Endothelial cell of umbilical vein (primary cell): Measurements from ENCODE around the gene KIF19. TPM values are rescaled to one million over a fixed set of nuclear protein-coding genes. Genes with fewer than 3 reads are reported as not detected.

ENCODE experiments used
- BruUV-seq: library from RNA; stranded (reverse); fragments of 400-500 nt; replicated peaks from 2 replicates; lab custom pipeline; 2021; lab: Mats Ljungman, UMichigan
- CTCF ChIA-PET: fragments of 300-600, 350-600 bp; sonication (Branson Sonifier 250); formaldehyde crosslinking; loops from one replicate; lab custom pipeline; 2021; ENCODE audit warnings: antibody characterized with exemption, inconsistent platforms; lab: Charles Lee
- POLR2A ChIA-PET: fragments of 300-600, 350-600 bp; sonication (Branson Sonifier 250); formaldehyde crosslinking; loops from one replicate; lab custom pipeline; 2021; ENCODE audit warnings: antibody characterized with exemption, inconsistent platforms; lab: Charles Lee
- DNase-seq: peaks from one replicate; pipeline ENCODE4 v3.0.0-alpha.2; 2011; ENCODE audit warnings: low read depth, low spot score
- FAIRE-seq: peaks from 2 replicates; lab custom pipeline; 2011; peaks lifted over from hg19 to GRCh38; lab: Jason Lieb, UNC
- H2AFZ ChIP-seq: 2 replicates; pipeline ENCODE4 v1.6.0; 2012; ENCODE audit warnings: low read depth, low read length, control low read depth, inconsistent platforms
- H3K27ac ChIP-seq: 2 replicates; pipeline ENCODE4 v1.5.1; 2011; ENCODE audit warnings: low read depth, mild to moderate bottlenecking, control low read depth, low read length, moderate library complexity; ENCODE audit not compliant: insufficient read depth
- H3K27me3 ChIP-seq, 2 experiments: 2 replicates each; pipeline versions ENCODE4 v1.6.0 to v1.6.1; 2011; ENCODE audit warnings: low read length in 2 of 2, mixed read lengths in 1 of 2; ENCODE audit not compliant: control insufficient read depth in 2 of 2, insufficient read depth in 2 of 2
- H3K36me3 ChIP-seq, 2 experiments: 2 replicates in 1 of 2; 3 replicates in 1 of 2; pipeline ENCODE4 v1.5.1; 2011; ENCODE audit warnings: low read length in 2 of 2, mild to moderate bottlenecking in 1 of 2, moderate library complexity in 1 of 2; ENCODE audit not compliant: control insufficient read depth in 2 of 2, insufficient read depth in 2 of 2; ENCODE audit errors: extremely low read depth in 1 of 2
- H3K4me1 ChIP-seq: 3 replicates; pipeline ENCODE4 v1.5.1; 2011; ENCODE audit warnings: mild to moderate bottlenecking, low read length; ENCODE audit not compliant: control insufficient read depth, insufficient read depth; ENCODE audit errors: extremely low read depth
- H3K4me2 ChIP-seq: 2 replicates; pipeline ENCODE4 v1.6.1; 2011; ENCODE audit warnings: low read length, control low read depth, mixed read lengths; ENCODE audit not compliant: insufficient read depth
- H3K4me3 ChIP-seq, 3 experiments: fragments of 200-600 bp in 1 of 3; sonication (generic), shearing (Covaris generic) in 1 of 3; replicated peaks in 1 of 3; 2 replicates each; pipeline ENCODE4 v1.5.1; 2011 to 2016; ENCODE audit warnings: control low read depth in 3 of 3, low read length in 3 of 3, mild to moderate bottlenecking in 2 of 3, inconsistent platforms in 1 of 3, low read depth in 1 of 3, moderate library complexity in 1 of 3; ENCODE audit not compliant: insufficient read depth in 1 of 3
- H3K79me2 ChIP-seq: 2 replicates; pipeline ENCODE4 v1.6.0; 2012; ENCODE audit warnings: low read length, inconsistent platforms; ENCODE audit not compliant: control insufficient read depth, insufficient read depth
- H3K9ac ChIP-seq: replicated peaks from 2 replicates; pipeline ENCODE3; 2011; ENCODE audit warnings: low read length, control low read depth; ENCODE audit not compliant: insufficient read depth; ENCODE audit errors: extremely low read depth
- H3K9me1 ChIP-seq: replicated peaks from 3 replicates; pipeline ENCODE4 v1.6.0; 2011; ENCODE audit warnings: mild to moderate bottlenecking, low read length; ENCODE audit not compliant: control insufficient read depth, insufficient read depth; ENCODE audit errors: extremely low read depth
- H3K9me3 ChIP-seq: replicated peaks from 2 replicates; pipeline ENCODE4 v1.5.1; 2012; ENCODE audit warnings: low read length, inconsistent platforms; ENCODE audit not compliant: control insufficient read depth, insufficient read depth
- H4K20me1 ChIP-seq: replicated peaks from 2 replicates; pipeline ENCODE3; 2011; ENCODE audit warnings: mild to moderate bottlenecking, low read length; ENCODE audit not compliant: control insufficient read depth, insufficient read depth; ENCODE audit errors: extremely low read depth
- EZH2 ChIP-seq: IDR thresholded peaks from 2 replicates; pipeline ENCODE4 v1.6.1; 2012; ENCODE audit warnings: borderline replicate concordance, low read depth, mild to moderate bottlenecking, moderate library complexity, low read length, inconsistent platforms; ENCODE audit not compliant: severe bottlenecking
- FOS ChIP-seq: IDR thresholded peaks from 2 replicates; pipeline ENCODE4 v1.6.1; 2011; ENCODE audit warnings: mild to moderate bottlenecking, low read length, moderate library complexity, borderline replicate concordance; ENCODE audit not compliant: insufficient read depth
- GATA2 ChIP-seq: IDR thresholded peaks from 2 replicates; pipeline ENCODE4 v1.7.0; 2011; ENCODE audit warnings: low read depth, mild to moderate bottlenecking, moderate library complexity, mixed read lengths, low read length; ENCODE audit not compliant: insufficient read length, insufficient read depth
- JUN ChIP-seq: IDR thresholded peaks from 2 replicates; pipeline ENCODE4 v1.6.1; 2011; ENCODE audit warnings: borderline replicate concordance, low read depth; ENCODE audit not compliant: insufficient read length, insufficient read depth
- MYC ChIP-seq: IDR thresholded peaks from one replicate; pipeline ENCODE4 v1.6.1; 2011; ENCODE audit warnings: mild to moderate bottlenecking, low read depth, low read length
- POLR2A ChIP-seq: IDR thresholded peaks from 2 replicates; pipeline ENCODE4 v1.6.1; 2012; ENCODE audit warnings: low read depth, mild to moderate bottlenecking, control low read depth, low read length
- POLR2AphosphoS5 ChIP-seq: IDR thresholded peaks from 2 replicates; pipeline ENCODE4 v1.6.1; 2012; ENCODE audit warnings: low read depth, mild to moderate bottlenecking, control low read depth, low read length, moderate library complexity; ENCODE audit not compliant: insufficient read depth
- dilution Hi-C: fragments of 300-500 bp; cut with MboI; formaldehyde crosslinking; loops from one replicate; pipeline ENCODE4 v1.15.0; 2019; ENCODE audit warnings: low sequenced_read_pairs; ENCODE audit not compliant: extremely low pct_ligation_motif_present
- intact Hi-C: fragments of 100-400 bp; cut with micrococcal nuclease; formaldehyde crosslinking; loops from one replicate; pipeline ENCODE4 v1.10.0; 2022
- polyA plus RNA-seq, 4 experiments: library from polyadenylated mRNA; depleted of rRNA in 3 of 4; stranded (reverse) in 3 of 4; unstranded in 1 of 4; fragments of >200 nt; gene quantifications; 2 replicates each; pipeline versions ENCODE4 v1.2.1 to v1.2.3, GENCODE V29; 2011 to 2012; ENCODE audit warnings: missing spikeins in 1 of 4
- total RNA-seq: library from RNA; stranded (reverse); gene quantifications from 2 replicates; pipeline ENCODE4 v1.2.3, GENCODE V29; 2021
- TF ChIP-seq, protein P1 (sequence below), 2 donors: IDR thresholded peaks; 1 replicate in 1 of 2; 2 replicates in 1 of 2; pipeline ENCODE4 v1.5.1; 2011; ENCODE audit warnings: low read length in 2 of 2, mild to moderate bottlenecking in 2 of 2, moderate library complexity in 2 of 2, control low read depth in 1 of 2, inconsistent platforms in 1 of 2, low read depth in 1 of 2; ENCODE audit not compliant: insufficient read depth in 1 of 2; ENCODE audit errors: extremely low read depth in 1 of 2
- TF ChIP-seq, protein P2 (sequence below): IDR thresholded peaks from 2 replicates; pipeline ENCODE4 v1.6.1; 2011; ENCODE audit not compliant: insufficient read depth, insufficient read length

KIF19 gene
- total and polyA plus RNA-seq, 2 donors (not counting 3 experiments of a cell fraction or from before 2014, with no cell fraction given) = 0.10 to 0.84 TPM

DNA sequence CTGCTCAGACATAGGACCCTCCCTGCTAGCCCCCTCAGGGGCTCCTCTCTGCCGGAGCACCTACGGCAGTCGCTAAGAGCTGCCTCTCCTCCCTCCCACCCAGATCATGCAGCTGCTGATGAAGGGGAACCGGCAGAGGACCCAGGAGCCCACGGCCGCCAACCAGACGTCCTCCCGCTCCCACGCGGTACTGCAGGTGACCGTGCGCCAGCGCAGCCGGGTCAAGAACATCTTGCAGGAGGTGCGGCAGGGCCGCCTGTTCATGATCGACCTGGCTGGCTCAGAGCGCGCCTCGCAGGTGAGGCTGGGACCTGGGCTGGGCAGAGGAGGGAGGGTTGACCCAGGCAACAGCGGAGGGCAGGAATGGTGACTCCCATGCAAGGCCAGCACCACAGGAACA, 18.6 kb downstream of the KIF19 start:
- ChIA-PET POLR2A (no interaction called here), CTCF (no interaction called here)
- Histone ChIP-seq H3K27me3 (no peaks in the 10 kb centered on the region), H3K27ac (no peak overlapping the region), H3K4me3 (no peak overlapping the region), H3K4me2 (no peak overlapping the region), H3K9me3 (no peaks in the 10 kb centered on the region), H3K36me3 (no peaks in the 10 kb centered on the region), H3K4me1 (peaks cover 10% of the 10 kb centered on the region), H3K9ac (no peak overlapping the region), H3K9me1 (no peaks in the 10 kb centered on the region), H2AFZ (no peak overlapping the region), H3K79me2 (no peaks in the 10 kb centered on the region), H4K20me1 (no peaks in the 10 kb centered on the region)
- intact Hi-C loops (no loop called here), dilution Hi-C loops (no loop called here)
- DNase-seq (no peak), FAIRE-seq (no peak)
- TF ChIP-seq POLR2A = no peak
- TF ChIP-seq, protein P1, sequence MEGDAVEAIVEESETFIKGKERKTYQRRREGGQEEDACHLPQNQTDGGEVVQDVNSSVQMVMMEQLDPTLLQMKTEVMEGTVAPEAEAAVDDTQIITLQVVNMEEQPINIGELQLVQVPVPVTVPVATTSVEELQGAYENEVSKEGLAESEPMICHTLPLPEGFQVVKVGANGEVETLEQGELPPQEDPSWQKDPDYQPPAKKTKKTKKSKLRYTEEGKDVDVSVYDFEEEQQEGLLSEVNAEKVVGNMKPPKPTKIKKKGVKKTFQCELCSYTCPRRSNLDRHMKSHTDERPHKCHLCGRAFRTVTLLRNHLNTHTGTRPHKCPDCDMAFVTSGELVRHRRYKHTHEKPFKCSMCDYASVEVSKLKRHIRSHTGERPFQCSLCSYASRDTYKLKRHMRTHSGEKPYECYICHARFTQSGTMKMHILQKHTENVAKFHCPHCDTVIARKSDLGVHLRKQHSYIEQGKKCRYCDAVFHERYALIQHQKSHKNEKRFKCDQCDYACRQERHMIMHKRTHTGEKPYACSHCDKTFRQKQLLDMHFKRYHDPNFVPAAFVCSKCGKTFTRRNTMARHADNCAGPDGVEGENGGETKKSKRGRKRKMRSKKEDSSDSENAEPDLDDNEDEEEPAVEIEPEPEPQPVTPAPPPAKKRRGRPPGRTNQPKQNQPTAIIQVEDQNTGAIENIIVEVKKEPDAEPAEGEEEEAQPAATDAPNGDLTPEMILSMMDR (IDR thresholded peaks at IDR 0.05; ENCODE audit: extremely low read depth in 1 of 2, insufficient read depth in 1 of 2, low read depth in 1 of 2, low read length in 2 of 2) = no peak
- TF ChIP-seq FOS = no peak
- no peak for TF ChIP-seq MYC
- no peak for TF ChIP-seq GATA2
- TF ChIP-seq JUN = no peak
- TF ChIP-seq POLR2AphosphoS5 = no peak
- no peak for TF ChIP-seq EZH2
- TF ChIP-seq, protein P2, sequence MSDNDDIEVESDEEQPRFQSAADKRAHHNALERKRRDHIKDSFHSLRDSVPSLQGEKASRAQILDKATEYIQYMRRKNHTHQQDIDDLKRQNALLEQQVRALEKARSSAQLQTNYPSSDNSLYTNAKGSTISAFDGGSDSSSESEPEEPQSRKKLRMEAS = no peak
- no TSS peak for BruUV-seq
